SK-N-MC (cell line): ENCODE data around the gene ZNF284.

Experiments
- EZH2 ChIP-seq: fragments of 200-600 bp; sonication (generic); IDR thresholded peaks from one replicate; pipeline ENCODE4 v1.6.1; 2017; ENCODE audit warnings: antibody characterized with exemption
- FOXP2 ChIP-seq: optimal IDR thresholded peaks from 2 replicates; pipeline ENCODE3; 2011; ENCODE audit warnings: mild to moderate bottlenecking, moderate library complexity; ENCODE audit not compliant: insufficient read depth; ENCODE audit errors: extremely low read length, control extremely low read depth
- POLR2AphosphoS5 ChIP-seq: IDR thresholded peaks from 2 replicates; pipeline ENCODE4 v1.6.1; 2012; ENCODE audit warnings: mild to moderate bottlenecking, low read depth, low read length, borderline replicate concordance

- TF ChIP-seq POLR2AphosphoS5 (no peak), EZH2 (no peak), FOXP2 (no peak)
Observed at GRCh38 chr19:44026622-44027021, 45.3 kb upstream of the ZNF284 start.
